HL-60 (cell line): ENCODE measurements around the gene SOAT1.

ENCODE experiments used
- GABPA ChIP-seq: IDR thresholded peaks from 2 replicates; pipeline ENCODE4 v1.6.1; 2012; ENCODE audit warnings: low read depth
- SPI1 ChIP-seq: IDR thresholded peaks from 2 replicates; pipeline ENCODE4 v1.6.1; 2012; ENCODE audit warnings: low read depth, mild to moderate bottlenecking, borderline replicate concordance
- TF ChIP-seq, protein P1 (sequence below): IDR thresholded peaks from one replicate; pipeline ENCODE4 v1.5.1; 2011; ENCODE audit warnings: low read length, control low read depth, inconsistent platforms; ENCODE audit not compliant: insufficient read depth

- TF ChIP-seq, protein P1, sequence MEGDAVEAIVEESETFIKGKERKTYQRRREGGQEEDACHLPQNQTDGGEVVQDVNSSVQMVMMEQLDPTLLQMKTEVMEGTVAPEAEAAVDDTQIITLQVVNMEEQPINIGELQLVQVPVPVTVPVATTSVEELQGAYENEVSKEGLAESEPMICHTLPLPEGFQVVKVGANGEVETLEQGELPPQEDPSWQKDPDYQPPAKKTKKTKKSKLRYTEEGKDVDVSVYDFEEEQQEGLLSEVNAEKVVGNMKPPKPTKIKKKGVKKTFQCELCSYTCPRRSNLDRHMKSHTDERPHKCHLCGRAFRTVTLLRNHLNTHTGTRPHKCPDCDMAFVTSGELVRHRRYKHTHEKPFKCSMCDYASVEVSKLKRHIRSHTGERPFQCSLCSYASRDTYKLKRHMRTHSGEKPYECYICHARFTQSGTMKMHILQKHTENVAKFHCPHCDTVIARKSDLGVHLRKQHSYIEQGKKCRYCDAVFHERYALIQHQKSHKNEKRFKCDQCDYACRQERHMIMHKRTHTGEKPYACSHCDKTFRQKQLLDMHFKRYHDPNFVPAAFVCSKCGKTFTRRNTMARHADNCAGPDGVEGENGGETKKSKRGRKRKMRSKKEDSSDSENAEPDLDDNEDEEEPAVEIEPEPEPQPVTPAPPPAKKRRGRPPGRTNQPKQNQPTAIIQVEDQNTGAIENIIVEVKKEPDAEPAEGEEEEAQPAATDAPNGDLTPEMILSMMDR = no peak
- TF ChIP-seq SPI1 (peak; percentile 88), GABPA (no peak)
These were observed 24.9 kb downstream of the SOAT1 start for GRCh38 chr1:179318491-179318890.
